Astrocyte (in vitro differentiated cells and primary cell): ENCODE measurements around the gene ANKRD44.

Experiments
- EZH2 ChIP-seq: IDR thresholded peaks from 2 replicates; pipeline ENCODE4 v1.6.1; 2012; ENCODE audit warnings: mild to moderate bottlenecking, low read length, inconsistent platforms; ENCODE audit not compliant: insufficient read depth
- TF ChIP-seq, protein P1 (sequence below): IDR thresholded peaks from 2 replicates; pipeline ENCODE4 v1.5.1; 2011; ENCODE audit warnings: low read depth, mild to moderate bottlenecking, inconsistent platforms, low read length, moderate library complexity; ENCODE audit not compliant: insufficient read depth

DNA sequence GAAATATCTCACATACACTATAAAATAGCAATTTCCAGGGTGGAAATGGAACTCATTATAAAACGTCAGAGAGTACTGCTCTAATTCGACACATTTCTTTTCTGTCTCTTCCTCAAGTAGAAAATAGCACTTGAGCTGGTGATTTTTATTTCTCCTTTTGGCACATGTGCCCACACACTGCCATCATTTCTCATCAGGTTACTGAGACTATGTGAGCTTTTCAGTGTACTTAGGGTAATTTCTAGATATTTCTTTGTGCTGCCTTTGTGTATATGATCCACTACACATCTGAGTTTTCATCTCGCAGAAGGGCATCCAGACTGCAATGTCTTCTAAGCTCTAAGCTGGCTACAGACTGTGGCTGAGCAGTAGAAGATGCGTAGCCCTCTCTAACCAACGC, 321.9 kb downstream of the ANKRD44 start:
- TF ChIP-seq, protein P1, sequence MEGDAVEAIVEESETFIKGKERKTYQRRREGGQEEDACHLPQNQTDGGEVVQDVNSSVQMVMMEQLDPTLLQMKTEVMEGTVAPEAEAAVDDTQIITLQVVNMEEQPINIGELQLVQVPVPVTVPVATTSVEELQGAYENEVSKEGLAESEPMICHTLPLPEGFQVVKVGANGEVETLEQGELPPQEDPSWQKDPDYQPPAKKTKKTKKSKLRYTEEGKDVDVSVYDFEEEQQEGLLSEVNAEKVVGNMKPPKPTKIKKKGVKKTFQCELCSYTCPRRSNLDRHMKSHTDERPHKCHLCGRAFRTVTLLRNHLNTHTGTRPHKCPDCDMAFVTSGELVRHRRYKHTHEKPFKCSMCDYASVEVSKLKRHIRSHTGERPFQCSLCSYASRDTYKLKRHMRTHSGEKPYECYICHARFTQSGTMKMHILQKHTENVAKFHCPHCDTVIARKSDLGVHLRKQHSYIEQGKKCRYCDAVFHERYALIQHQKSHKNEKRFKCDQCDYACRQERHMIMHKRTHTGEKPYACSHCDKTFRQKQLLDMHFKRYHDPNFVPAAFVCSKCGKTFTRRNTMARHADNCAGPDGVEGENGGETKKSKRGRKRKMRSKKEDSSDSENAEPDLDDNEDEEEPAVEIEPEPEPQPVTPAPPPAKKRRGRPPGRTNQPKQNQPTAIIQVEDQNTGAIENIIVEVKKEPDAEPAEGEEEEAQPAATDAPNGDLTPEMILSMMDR: no peak
- TF ChIP-seq EZH2: no peak
